K562 (cell line): ENCODE measurements around the gene SPCS3. TPM values are rescaled to one million over a fixed set of nuclear protein-coding genes. Genes with fewer than 3 reads are reported as not detected.
"Not testable (repeated sequence)": the region's sequence is repeated elsewhere in the genome, so short reads cannot be mapped to it uniquely, and the experiment has no call there.

Experiments
- ATAC-seq: fragments of 200-7000 bp; cut with Tn5 transposase; 3 replicates; pipeline ENCODE4 v1.9.1; 2020; ENCODE audit warnings: moderate library complexity
- BruUV-seq: library from RNA; stranded (reverse); fragments of 400-500 nt; replicated peaks from 2 replicates; lab custom pipeline; 2021; lab: Mats Ljungman, UMichigan
- CTCF ChIA-PET: fragments of 300-600 bp; formaldehyde crosslinking; extraction: SDS; loops from one replicate; lab custom pipeline; 2021; ENCODE audit warnings: low intra/inter-chr PET ratio; lab: Yijun Ruan, JAX
- POLR2A ChIA-PET: fragments of 300-600, 350-650 bp; sonication (Branson Sonifier 250); formaldehyde crosslinking; extraction: SDS; loops from one replicate; lab custom pipeline; 2021; ENCODE audit warnings: antibody characterized with exemption, inconsistent platforms; lab: Yijun Ruan, JAX
- DNase-seq, 4 experiments: peaks; one replicate each; pipeline versions ENCODE4 v3.0.0 to v3.0.0-alpha.2; 2011 to 2018; ENCODE audit warnings: low spot score in 3 of 4, mixed read lengths in 3 of 4; ENCODE audit errors: extremely low read depth in 1 of 4
- FAIRE-seq: peaks from 2 replicates; lab custom pipeline; 2011; peaks lifted over from hg19 to GRCh38; lab: Jason Lieb, UNC
- H2AFZ ChIP-seq: 2 replicates; pipeline ENCODE4 v1.6.0; 2011; ENCODE audit warnings: low read depth, low read length, control low read depth, inconsistent platforms
- H3K27ac ChIP-seq: fragments of 200-600 bp; 3 replicates; pipeline ENCODE4 v1.8.0; 2011; ENCODE audit warnings: low read depth, mild to moderate bottlenecking, control low read depth, inconsistent platforms, low read length, moderate library complexity, mixed read lengths; ENCODE audit errors: extremely low read depth
- H3K27me3 ChIP-seq, 2 experiments: fragments of 300-600 bp in 1 of 2; 2 replicates in 1 of 2; 3 replicates in 1 of 2; pipeline versions ENCODE4 v1.6.0 to v1.8.0; 2011; ENCODE audit warnings: inconsistent platforms in 2 of 2, low read length in 2 of 2, mild to moderate bottlenecking in 1 of 2, mixed read lengths in 1 of 2, moderate library complexity in 1 of 2; ENCODE audit not compliant: control insufficient read depth in 2 of 2, insufficient read depth in 2 of 2
- H3K36me3 ChIP-seq: fragments of 300-600 bp; 3 replicates; pipeline ENCODE4 v1.8.0; 2011; ENCODE audit warnings: mild to moderate bottlenecking, low read length, inconsistent platforms; ENCODE audit not compliant: control insufficient read depth, insufficient read depth
- H3K4me1 ChIP-seq, 2 experiments: fragments of 200-600 bp in 1 of 2; replicated peaks in 1 of 2; 2 replicates in 1 of 2; 3 replicates in 1 of 2; pipeline versions ENCODE4 v1.5.1 to v1.8.0; 2011; ENCODE audit warnings: inconsistent platforms in 2 of 2, low read length in 2 of 2, mild to moderate bottlenecking in 1 of 2, mixed read lengths in 1 of 2, moderate library complexity in 1 of 2; ENCODE audit not compliant: control insufficient read depth in 2 of 2, insufficient read depth in 2 of 2
- H3K4me2 ChIP-seq: 2 replicates; pipeline ENCODE4 v1.6.1; 2011; ENCODE audit warnings: low read length, control low read depth, inconsistent platforms, mixed read lengths; ENCODE audit not compliant: insufficient read depth
- H3K4me3 ChIP-seq: fragments of 200-600 bp; sonication (generic), shearing (Covaris generic); 2 replicates; pipeline ENCODE4 v1.5.1; 2016; ENCODE audit warnings: control low read depth, inconsistent platforms
- H3K79me2 ChIP-seq: fragments of 200-600 bp; 3 replicates; pipeline ENCODE4 v1.8.0; 2011; ENCODE audit warnings: low read length, inconsistent platforms; ENCODE audit not compliant: control insufficient read depth, insufficient read depth
- H3K9ac ChIP-seq, 2 experiments: 2 replicates each; pipeline versions ENCODE4 v1.6.0 to v1.6.1; 2011; ENCODE audit warnings: low read depth in 2 of 2, low read length in 2 of 2, control low read depth in 1 of 2, inconsistent platforms in 1 of 2, mild to moderate bottlenecking in 1 of 2, mixed read lengths in 1 of 2; ENCODE audit not compliant: insufficient read depth in 1 of 2
- H3K9me1 ChIP-seq: one replicate; pipeline ENCODE4 v1.6.0; 2011; ENCODE audit warnings: inconsistent platforms, mild to moderate bottlenecking, low read length, moderate library complexity; ENCODE audit not compliant: control insufficient read depth, insufficient read depth
- H3K9me3 ChIP-seq: replicated peaks from 2 replicates; pipeline ENCODE4 v1.5.1; 2011; ENCODE audit warnings: low read depth, low read length, inconsistent platforms; ENCODE audit not compliant: control insufficient read depth, insufficient read depth
- H4K20me1 ChIP-seq: replicated peaks from 2 replicates; pipeline ENCODE4 v1.6.1; 2011; ENCODE audit warnings: low read length, inconsistent platforms, mixed read lengths; ENCODE audit not compliant: control insufficient read depth, insufficient read depth
- BRD9 ChIP-seq: fragments of 450-650 bp; IDR thresholded peaks from 2 replicates; pipeline ENCODE4 v1.6.1; 2018; ENCODE audit warnings: low read depth; ENCODE audit not compliant: partially characterized antibody
- CEBPB ChIP-seq: fragments of 450-650 bp; IDR thresholded peaks from 2 replicates; pipeline ENCODE4 v1.6.1; 2016; ENCODE audit warnings: missing genetic modification characterization, missing compliant biosample characterization
- FOXJ3 ChIP-seq: sonication (generic); formaldehyde crosslinking; IDR thresholded peaks from 2 replicates; pipeline ENCODE4 v1.4.0; 2020; ENCODE audit warnings: mild to moderate bottlenecking, missing genetic modification reagents
- FOXK1 ChIP-seq: sonication (generic); formaldehyde crosslinking; IDR thresholded peaks from 2 replicates; pipeline ENCODE4 v1.8.0; 2022; ENCODE audit warnings: missing genetic modification reagents, mild to moderate bottlenecking, borderline replicate concordance
- MYNN ChIP-seq, 2 experiments: sonication (generic); formaldehyde crosslinking in 1 of 2; IDR thresholded peaks; 2 replicates each; pipeline versions ENCODE4 v1.5.0 to v1.6.1; 2016 to 2020; ENCODE audit warnings: antibody characterized with exemption in 1 of 2, missing genetic modification reagents in 1 of 2
- PTTG1 ChIP-seq: fragments of 450-650 bp; IDR thresholded peaks from 2 replicates; pipeline ENCODE4 v1.6.1; 2016; ENCODE audit warnings: low read depth, mild to moderate bottlenecking, missing genetic modification characterization, missing compliant biosample characterization
- SNIP1 ChIP-seq: fragments of 450-650 bp; IDR thresholded peaks from 2 replicates; pipeline ENCODE4 v1.7.1; 2017; ENCODE audit warnings: low read depth, mild to moderate bottlenecking
- U2AF1 ChIP-seq: fragments of 200-400 bp; formaldehyde crosslinking; optimal IDR thresholded peaks from 2 replicates; pipeline ENCODE3; 2017; ENCODE audit warnings: mild to moderate bottlenecking, low read depth, low read length, moderate library complexity
- ZBTB8A ChIP-seq: fragments of 450-650 bp; IDR thresholded peaks from 2 replicates; pipeline ENCODE4 v1.6.1; 2018; ENCODE audit warnings: mild to moderate bottlenecking, moderate library complexity; ENCODE audit not compliant: partially characterized antibody
- ZHX1 ChIP-seq: fragments of 150-350 bp; conservative IDR thresholded peaks from 2 replicates; pipeline ENCODE4 v1.6.1; 2014; ENCODE audit warnings: low read length
- ZNF146 ChIP-seq: IDR thresholded peaks from one replicate; pipeline ENCODE4 v1.6.1; 2018; ENCODE audit warnings: missing compliant biosample characterization; ENCODE audit not compliant: unreplicated experiment
- ZNF644 ChIP-seq: fragments of 200-800 bp; sonication (Bioruptor generic); IDR thresholded peaks from 2 replicates; pipeline ENCODE4 v1.6.1; 2016; ENCODE audit warnings: low read depth, missing genetic modification characterization, missing compliant biosample characterization
- ZNF778 ChIP-seq: fragments of 450-650 bp; formaldehyde crosslinking; IDR thresholded peaks from 2 replicates; pipeline ENCODE4 v1.4.0; 2020; ENCODE audit warnings: mild to moderate bottlenecking, moderate library complexity
- WGBS: fragments of 100-300 bp; shearing (Covaris generic); methylation state at CpG from one replicate; pipeline ENCODE4 v1.1.6; 2016; ENCODE audit warnings: low coverage, mixed read lengths; ENCODE audit not compliant: insufficient coverage; ENCODE audit errors: missing lambda C conversion rate; 5-methylcytosine and 5-hydroxymethylcytosine counted together
- in situ Hi-C: fragments of 300-500 bp; cut with MboI; formaldehyde crosslinking; loops from 4 replicates; pipeline ENCODE4 v1.15.0; 2018; ENCODE audit warnings: inconsistent platforms, mixed read lengths
- intact Hi-C: fragments of 100-400 bp; cut with micrococcal nuclease; formaldehyde crosslinking; loops from 2 replicates; pipeline ENCODE4 v1.14.2; 2022
- polyA plus RNA-seq, 8 experiments: library from polyadenylated mRNA; depleted of rRNA in 4 of 8; stranded (reverse) in 5 of 8; unstranded in 3 of 8; fragments of >200 nt; fragmentation: Nextera tagmentation in 2 of 8; fragmentation: Illumina TruSeq in 1 of 8; extraction: Ambion mirVana in 2 of 8; extraction: Trizol in 1 of 8; gene quantifications; 2 replicates each; pipeline versions ENCODE4 v1.2.1 to v1.2.3, GENCODE V29; 2011 to 2014; ENCODE audit warnings: inconsistent platforms in 1 of 8, missing spikeins in 1 of 8
- total RNA-seq, 7 experiments: library from RNA; depleted of rRNA in 6 of 7; stranded (reverse); fragments of >200 nt in 6 of 7; fragmentation: Illumina TruSeq in 2 of 7; extraction: Trizol in 2 of 7; gene quantifications; 2 replicates each; pipeline versions ENCODE4 v1.2.1 to v1.2.3, GENCODE V29; 2011 to 2021; ENCODE audit warnings: low replicate concordance in 1 of 7
- TF ChIP-seq, protein P1 (sequence below): sonication (generic); formaldehyde crosslinking; IDR thresholded peaks from 2 replicates; pipeline ENCODE4 v1.5.0; 2020; ENCODE audit warnings: missing genetic modification reagents

SPCS3 gene
- total and polyA plus RNA-seq, 9 of the 15 experiments (the other 6 are each of a cell fraction or from before 2014, with no cell fraction given) = 64.6 to 196 (median 85.4) TPM

GRCh38 chr4:176295907-176296306 lies 23.9 kb upstream of the SPCS3 start:
- BruUV-seq, H3K27me3 ChIP-seq, H3K4me2 ChIP-seq, in situ Hi-C loops, H2AFZ ChIP-seq, FAIRE-seq, H3K9ac ChIP-seq, H3K79me2 ChIP-seq, H3K4me3 ChIP-seq, H3K27ac ChIP-seq, intact Hi-C loops, POLR2A ChIA-PET, DNase-seq, H3K9me3 ChIP-seq, H3K9me1 ChIP-seq, H4K20me1 ChIP-seq, H3K36me3 ChIP-seq, H3K4me1 ChIP-seq, ATAC-seq: not testable (repeated sequence)
- WGBS = 53% methylated on average over 5 of the region's 5 CpGs
- CTCF ChIA-PET = interaction anchor here (0.9 kb wide), 1 partner anchor 349 kb away, joined by 4 read pairs; no protein-coding TSS in a partner anchor
- 0 out of 2 replicates have a peak, but pooled peaks have one; percentile 8 for TF ChIP-seq CEBPB (tag)

DNA sequence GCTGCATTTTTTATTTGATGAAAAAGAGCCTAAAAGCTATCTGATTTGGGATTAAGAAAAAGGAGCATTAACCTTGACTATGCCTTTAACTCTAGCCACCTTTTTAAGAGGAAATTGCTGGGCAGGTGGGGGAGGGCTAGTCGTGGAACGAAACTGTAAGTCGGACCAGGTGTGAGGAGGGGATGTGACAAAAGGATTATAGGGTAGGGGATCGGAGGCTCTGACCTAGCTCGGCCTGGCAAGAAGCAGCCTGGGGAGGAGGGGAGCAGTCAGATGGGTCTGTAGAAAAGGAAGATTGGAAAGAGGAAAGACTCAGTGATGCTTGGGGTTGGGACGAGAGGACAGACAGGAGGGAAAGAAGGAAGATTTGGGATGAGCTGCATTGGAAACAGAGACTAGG lies 21.1 kb upstream of the SPCS3 start:
- FAIRE-seq (no peak), DNase-seq (no peak), ATAC-seq (no peak)
- ChIA-PET POLR2A (no interaction called here), CTCF (no interaction called here)
- no peak overlapping the region for H2AFZ ChIP-seq
- no peak overlapping the region for H3K9ac ChIP-seq
- H3K4me2 ChIP-seq = no peak overlapping the region
- no peaks in the 10 kb centered on the region for H3K9me3 ChIP-seq
- in situ Hi-C loops = no loop called here
- H3K27ac ChIP-seq = no peak overlapping the region
- no peaks in the 10 kb centered on the region for H3K79me2 ChIP-seq
- H3K27me3 ChIP-seq = no peaks in the 10 kb centered on the region
- H3K4me3 ChIP-seq = no peak overlapping the region
- H3K4me1 ChIP-seq = no peaks in the 10 kb centered on the region; a peak in 1 of 5 replicates
- intact Hi-C loops = no loop called here
- H3K36me3 ChIP-seq = no peaks in the 10 kb centered on the region
- 38% methylated on average over 2 of the region's 6 CpGs for WGBS
- H4K20me1 ChIP-seq = no peaks in the 10 kb centered on the region
- BruUV-seq = no TSS peak
- H3K9me1 ChIP-seq = no peaks in the 10 kb centered on the region
- no peak for TF ChIP-seq FOXK1 (CRISPR knock-in tag)
- no peak for TF ChIP-seq MYNN (IDR thresholded peaks at IDR 0.05)
- TF ChIP-seq MYNN (CRISPR knock-in tag; IDR thresholded peaks at IDR 0.05) = no peak
- TF ChIP-seq U2AF1 = no peak
- no peak for TF ChIP-seq ZHX1
- no peak for TF ChIP-seq FOXJ3
- TF ChIP-seq ZNF778 (CRISPR knock-in tag) = no peak
- no peak for TF ChIP-seq ZBTB8A
- TF ChIP-seq BRD9 = no peak
- no peak for TF ChIP-seq PTTG1
- no peak for TF ChIP-seq ZNF146 (CRISPR knock-in tag)
- TF ChIP-seq SNIP1 = no peak
- TF ChIP-seq, protein P1, sequence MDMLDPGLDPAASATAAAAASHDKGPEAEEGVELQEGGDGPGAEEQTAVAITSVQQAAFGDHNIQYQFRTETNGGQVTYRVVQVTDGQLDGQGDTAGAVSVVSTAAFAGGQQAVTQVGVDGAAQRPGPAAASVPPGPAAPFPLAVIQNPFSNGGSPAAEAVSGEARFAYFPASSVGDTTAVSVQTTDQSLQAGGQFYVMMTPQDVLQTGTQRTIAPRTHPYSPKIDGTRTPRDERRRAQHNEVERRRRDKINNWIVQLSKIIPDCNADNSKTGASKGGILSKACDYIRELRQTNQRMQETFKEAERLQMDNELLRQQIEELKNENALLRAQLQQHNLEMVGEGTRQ = no peak
- TF ChIP-seq ZNF644 (tag) = no peak
